ENCODE results near the gene AMBRA1.

AMBRA1 gene

DNA sequence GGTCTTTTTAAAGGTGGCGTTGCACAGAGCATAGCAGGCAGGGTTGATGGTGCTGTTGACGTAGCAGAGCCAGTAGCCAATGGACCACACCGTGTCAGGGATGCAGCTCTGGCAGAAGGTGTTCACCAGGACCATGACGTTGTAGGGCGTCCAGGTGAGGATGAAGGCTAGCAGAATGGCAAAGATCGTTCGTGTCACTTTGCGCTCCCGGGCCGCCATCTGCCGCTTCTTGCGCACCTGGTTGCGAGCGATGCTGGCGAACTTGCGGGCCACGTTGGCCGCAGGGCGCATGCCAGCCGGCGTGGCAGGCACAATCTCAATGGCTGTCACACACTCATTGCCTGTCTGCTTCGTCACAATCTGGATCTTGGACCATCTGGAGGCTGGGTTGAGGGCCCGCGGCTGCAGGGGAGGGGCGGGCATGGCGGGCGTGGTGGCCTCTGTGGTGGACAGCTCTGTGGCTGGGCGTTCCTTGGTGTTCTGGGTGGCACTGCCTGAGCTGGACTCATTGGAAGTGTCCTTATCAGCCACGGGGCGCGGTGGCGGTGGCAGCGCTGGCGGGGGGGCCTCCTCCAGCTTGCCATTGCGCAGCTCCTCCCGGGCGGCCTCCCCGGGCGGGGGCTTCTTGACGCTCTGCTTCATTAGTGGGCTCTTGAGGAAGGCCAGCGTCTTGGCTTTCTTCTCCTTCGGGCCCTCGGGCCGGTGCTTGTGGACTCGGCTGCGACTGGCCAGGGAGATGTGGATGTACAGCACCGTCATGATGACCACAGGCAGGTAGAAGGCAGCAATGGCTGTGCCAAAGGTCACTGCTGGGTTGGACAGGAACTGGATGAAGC lies 208.4 kb downstream of the AMBRA1 start:
- no peak for TF ChIP-seq TARDBP (IDR thresholded peaks at IDR 0.05)
- no peak for TF ChIP-seq ELF4 (IDR thresholded peaks at IDR 0.05)
- TF ChIP-seq BHLHE40 (IDR thresholded peaks at IDR 0.05; ENCODE audit: borderline replicate concordance) = no peak
- no peak for TF ChIP-seq ZNF384 (IDR thresholded peaks at IDR 0.05)
- TF ChIP-seq SUZ12 (IDR thresholded peaks at IDR 0.05) = no peak
- TF ChIP-seq LEF1 (IDR thresholded peaks at IDR 0.05; ENCODE audit: borderline replicate concordance) = no peak
- TF ChIP-seq CTBP1 (IDR thresholded peaks at IDR 0.05; ENCODE audit: borderline replicate concordance) = no peak
- TF ChIP-seq NFRKB (IDR thresholded peaks at IDR 0.05) = no peak
- no peak for TF ChIP-seq PKNOX1 (IDR thresholded peaks at IDR 0.05)
- ChIA-PET CTCF (no interaction called here), POLR2A (no interaction called here)
- DNase-seq (ENCODE audit: extremely low spot score) = no peak

GRCh38 chr11:46383974-46384701 lies 209.7 kb downstream of the AMBRA1 start:
- TF ChIP-seq ARNT (IDR thresholded peaks at IDR 0.05) (no peak), LEF1 (IDR thresholded peaks at IDR 0.05; ENCODE audit: borderline replicate concordance) (no peak)
- CTCF ChIA-PET = interaction anchor here (0.6 to 1.9 kb wide), 8 partner anchors 8 to 607 kb away, joined by 3 to 12 read pairs (median 4); partner anchors contain the start of genes CHRM4 and DGKZ
- no peak for DNase-seq (ENCODE audit: extremely low spot score)
- POLR2A ChIA-PET = interaction anchor here (1.3 to 1.5 kb wide), 2 partner anchors 8 to 141 kb away, joined by 3 to 10 read pairs; partner anchors contain the start of gene CHRM4

DNA sequence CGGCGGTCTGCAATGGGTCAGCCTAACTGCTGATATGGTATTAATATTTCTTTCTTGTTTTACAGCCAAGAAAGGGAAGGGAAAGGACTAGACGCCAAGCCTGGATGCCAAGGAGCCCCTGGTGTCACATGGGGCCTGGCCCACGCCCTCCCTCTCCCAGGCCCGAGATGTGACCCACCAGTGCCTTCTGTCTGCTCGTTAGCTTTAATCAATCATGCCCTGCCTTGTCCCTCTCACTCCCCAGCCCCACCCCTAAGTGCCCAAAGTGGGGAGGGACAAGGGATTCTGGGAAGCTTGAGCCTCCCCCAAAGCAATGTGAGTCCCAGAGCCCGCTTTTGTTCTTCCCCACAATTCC lies 210.4 kb downstream of the AMBRA1 start:
- no peak for DNase-seq (ENCODE audit: extremely low spot score)
- no peak for TF ChIP-seq L3MBTL2 (conservative IDR thresholded peaks at IDR 0.05)
- no peak for TF ChIP-seq SP1 (IDR thresholded peaks at IDR 0.05)
- TF ChIP-seq FOXM1 (IDR thresholded peaks at IDR 0.05; ENCODE audit: borderline replicate concordance) = no peak
- no peak for TF ChIP-seq ZNF384 (IDR thresholded peaks at IDR 0.05)
- no peak for TF ChIP-seq PKNOX1 (IDR thresholded peaks at IDR 0.05)
- no peak for TF ChIP-seq HDGF (IDR thresholded peaks at IDR 0.05; ENCODE audit: borderline replicate concordance)
- no peak for TF ChIP-seq FOXA1 (IDR thresholded peaks at IDR 0.05)
- no peak for TF ChIP-seq CTBP1 (IDR thresholded peaks at IDR 0.05; ENCODE audit: borderline replicate concordance)
- TF ChIP-seq NFRKB (IDR thresholded peaks at IDR 0.05) = no peak
- no peak for TF ChIP-seq TARDBP (IDR thresholded peaks at IDR 0.05)
- no peak for TF ChIP-seq FOXK2 (IDR thresholded peaks at IDR 0.05)
- no peak for TF ChIP-seq ARNT (IDR thresholded peaks at IDR 0.05)
- TF ChIP-seq ELF4 (IDR thresholded peaks at IDR 0.05) = no peak
- ChIA-PET POLR2A (interaction anchor here (1.2 to 1.5 kb wide), 3 partner anchors 9 to 140 kb away, joined by 3 to 10 read pairs (median 3); partner anchors contain the start of gene CHRM4), CTCF (interaction anchor here (0.6 to 1.9 kb wide), 14 partner anchors 8 to 608 kb away, joined by 3 to 12 read pairs (median 4); partner anchors contain the start of genes CHRM4 and DGKZ)

- TF ChIP-seq LEF1 (IDR thresholded peaks at IDR 0.05; ENCODE audit: borderline replicate concordance) = no peak
- no peak for TF ChIP-seq BHLHE40 (IDR thresholded peaks at IDR 0.05; ENCODE audit: borderline replicate concordance)
- no peak for TF ChIP-seq SUZ12 (IDR thresholded peaks at IDR 0.05)
- no peak for TF ChIP-seq PKNOX1 (IDR thresholded peaks at IDR 0.05)
- TF ChIP-seq FOXK2 (IDR thresholded peaks at IDR 0.05) = no peak
- no peak for TF ChIP-seq L3MBTL2 (conservative IDR thresholded peaks at IDR 0.05)
- no peak for TF ChIP-seq ZNF384 (IDR thresholded peaks at IDR 0.05)
- no peak for TF ChIP-seq NFRKB (IDR thresholded peaks at IDR 0.05)
- ChIA-PET POLR2A (interaction anchor here (1.2 to 1.5 kb wide), 3 partner anchors 9 to 139 kb away, joined by 3 to 10 read pairs (median 3); partner anchors contain the start of gene CHRM4), CTCF (interaction anchor here (0.5 to 1.9 kb wide), 13 partner anchors 9 to 841 kb away, joined by 3 to 12 read pairs (median 3); partner anchors contain the start of genes CHRM4 and DGKZ)
- DNase-seq (ENCODE audit: extremely low spot score) = peak; percentile 67
These were observed 211.0 kb downstream of the AMBRA1 start for GRCh38 chr11:46382646-46383403.

- ChIA-PET POLR2A (interaction anchor here (1.2 to 1.5 kb wide), 2 partner anchors 10 to 17 kb away, joined by 3 to 10 read pairs; partner anchors contain the start of gene CHRM4), CTCF (interaction anchor here (0.5 to 1.9 kb wide), 4 partner anchors 10 to 840 kb away, joined by 4 to 12 read pairs (median 4); partner anchors contain the start of gene CHRM4)
- peak; percentile 41 for DNase-seq (ENCODE audit: extremely low spot score)
- no peak for TF ChIP-seq FOXM1 (IDR thresholded peaks at IDR 0.05; ENCODE audit: borderline replicate concordance)
- TF ChIP-seq SUZ12 (IDR thresholded peaks at IDR 0.05) = no peak
- no peak for TF ChIP-seq HDGF (IDR thresholded peaks at IDR 0.05; ENCODE audit: borderline replicate concordance)
- TF ChIP-seq L3MBTL2 (conservative IDR thresholded peaks at IDR 0.05) = peak; percentile 77
These were observed 211.8 kb downstream of the AMBRA1 start for GRCh38 chr11:46381819-46382645.

Measured in HEK293T (cell line).